ENCODE data around the gene CTSZ. TPM values are rescaled to one million over a fixed set of nuclear protein-coding genes. Genes with fewer than 3 reads are reported as not detected.

CTSZ gene
- 17.2 and 17.5 TPM in 2 replicates for total RNA-seq
- long read RNA-seq, partial matches to known transcripts = 0 of 1 reads
- long read RNA-seq, other reads (novel, unspliced or antisense) = 1 of 1 reads

DNA sequence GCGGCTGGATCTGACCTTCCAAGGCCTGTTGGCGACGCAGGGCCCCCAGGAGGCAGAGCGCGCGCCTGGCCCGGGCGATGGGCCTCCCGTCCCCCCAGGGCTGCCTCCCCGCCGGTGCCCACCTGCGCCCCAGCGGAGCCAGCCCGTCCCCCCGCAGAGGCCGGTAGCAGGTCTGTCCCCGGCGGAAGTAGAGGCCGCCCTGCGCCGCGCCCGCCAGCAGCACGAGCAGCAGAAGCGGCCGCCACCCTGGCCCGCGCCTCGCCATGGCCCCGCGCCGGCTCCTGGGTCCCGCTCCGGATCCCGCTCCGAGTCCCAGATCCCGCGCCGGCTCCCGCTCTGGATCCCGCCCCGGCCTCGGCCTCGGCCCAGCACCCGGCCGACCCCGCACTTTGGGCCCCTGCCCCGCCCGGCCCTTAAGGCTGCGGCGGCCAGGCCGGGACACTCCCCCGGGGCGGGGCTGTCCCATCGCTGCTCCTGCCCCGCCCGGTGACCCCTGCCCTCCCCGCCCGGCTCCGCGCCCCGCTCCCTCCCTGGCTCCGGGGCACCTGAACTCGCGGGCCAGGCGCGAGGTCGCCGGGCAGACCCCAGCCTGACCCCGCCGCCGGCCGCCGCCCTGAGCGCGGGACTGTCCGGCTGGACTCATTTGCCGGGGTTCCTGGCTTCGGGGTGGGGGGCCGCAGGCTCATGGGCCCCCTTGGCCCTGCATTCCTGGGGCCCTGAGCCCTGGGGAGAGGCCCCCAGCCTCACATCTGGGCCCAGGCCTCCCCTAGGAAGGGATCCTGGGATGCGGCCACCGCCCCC is at the start of gene CTSZ:
Gene CTSZ (minus strand): TSS at position 391 of the 801 bp plus-strand sequence. CDS start 126 bp downstream, at position 265.
- no peak for DNase-seq (ENCODE audit: extremely low spot score, unreplicated experiment)
- no peak for TF ChIP-seq CTCF (IDR thresholded peaks at IDR 0.05)
- peak within 1 kb of the TSS; percentile 52 for H3K27ac Mint-ChIP-seq (ENCODE audit: unreplicated experiment)
- H3K9me3 Mint-ChIP-seq (ENCODE audit: unreplicated experiment) = no peaks in the 10 kb centered on the region
- H3K27me3 Mint-ChIP-seq (ENCODE audit: unreplicated experiment) = no peaks in the 10 kb centered on the region
- H3K36me3 Mint-ChIP-seq (ENCODE audit: unreplicated experiment) = no peaks in the 10 kb centered on the region
- no peak within 1 kb of the TSS for H3K4me3 Mint-ChIP-seq (ENCODE audit: unreplicated experiment)
- peaks cover 23% of the 10 kb centered on the region for H3K4me1 Mint-ChIP-seq (ENCODE audit: unreplicated experiment)

GRCh38 chr20:59055302-59055701 is 48.2 kb upstream of the CTSZ start:
- no peak for DNase-seq (ENCODE audit: extremely low spot score, unreplicated experiment)
- no peaks in the 10 kb centered on the region for H3K36me3 Mint-ChIP-seq (ENCODE audit: unreplicated experiment)
- H3K27me3 Mint-ChIP-seq (ENCODE audit: unreplicated experiment) = peaks cover 26% of the 10 kb centered on the region
- peak; percentile 36 for TF ChIP-seq CTCF (IDR thresholded peaks at IDR 0.05)
- no peak overlapping the region for H3K4me3 Mint-ChIP-seq (ENCODE audit: unreplicated experiment)
- H3K4me1 Mint-ChIP-seq (ENCODE audit: unreplicated experiment) = no peaks in the 10 kb centered on the region
- H3K27ac Mint-ChIP-seq (ENCODE audit: unreplicated experiment) = no peak overlapping the region
- no peaks in the 10 kb centered on the region for H3K9me3 Mint-ChIP-seq (ENCODE audit: unreplicated experiment)

DNA sequence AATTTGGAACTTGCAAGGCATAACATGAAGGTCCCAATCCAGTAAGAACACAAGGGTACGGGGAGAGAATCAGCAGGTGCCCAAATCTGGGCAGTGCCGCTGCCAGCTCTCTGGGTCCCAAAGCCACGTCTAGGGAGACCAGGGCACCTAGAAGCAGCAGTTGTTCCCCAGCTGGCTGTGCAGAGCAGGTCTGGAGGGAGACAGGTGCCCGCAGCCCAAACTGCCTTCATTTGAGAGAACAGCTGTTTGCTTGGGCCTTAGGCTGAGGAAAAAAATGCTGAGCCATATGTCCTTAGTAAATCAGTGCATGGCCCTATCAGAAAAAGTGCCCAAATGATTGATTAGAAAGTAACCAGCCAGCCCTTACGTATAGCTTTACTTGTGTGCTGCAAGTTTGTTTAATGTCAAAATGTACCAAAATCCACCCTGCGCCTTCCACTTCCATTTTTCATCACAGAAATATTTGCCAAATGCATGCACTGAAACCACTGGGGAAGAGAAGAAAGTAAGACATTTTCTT is 44.7 kb upstream of the CTSZ start:
- Mint-ChIP-seq H3K27ac (ENCODE audit: unreplicated experiment) (no peak overlapping the region), H3K36me3 (ENCODE audit: unreplicated experiment) (no peaks in the 10 kb centered on the region), H3K27me3 (ENCODE audit: unreplicated experiment) (peaks cover 33% of the 10 kb centered on the region), H3K4me3 (ENCODE audit: unreplicated experiment) (no peak overlapping the region), H3K9me3 (ENCODE audit: unreplicated experiment) (no peaks in the 10 kb centered on the region), H3K4me1 (ENCODE audit: unreplicated experiment) (peaks cover 8% of the 10 kb centered on the region)
- TF ChIP-seq CTCF (IDR thresholded peaks at IDR 0.05) = no peak
- no peak for DNase-seq (ENCODE audit: extremely low spot score, unreplicated experiment)

GRCh38 chr20:59050437-59050836 is 43.4 kb upstream of the CTSZ start:
- peaks cover 8% of the 10 kb centered on the region for H3K4me1 Mint-ChIP-seq (ENCODE audit: unreplicated experiment)
- TF ChIP-seq CTCF (IDR thresholded peaks at IDR 0.05) = no peak
- no peak overlapping the region for H3K27ac Mint-ChIP-seq (ENCODE audit: unreplicated experiment)
- H3K36me3 Mint-ChIP-seq (ENCODE audit: unreplicated experiment) = no peaks in the 10 kb centered on the region
- H3K9me3 Mint-ChIP-seq (ENCODE audit: unreplicated experiment) = no peaks in the 10 kb centered on the region
- DNase-seq (ENCODE audit: extremely low spot score, unreplicated experiment) = no peak
- H3K4me3 Mint-ChIP-seq (ENCODE audit: unreplicated experiment) = no peak overlapping the region
- H3K27me3 Mint-ChIP-seq (ENCODE audit: unreplicated experiment) = peaks cover 30% of the 10 kb centered on the region

- no peak for TF ChIP-seq CTCF (IDR thresholded peaks at IDR 0.05)
- peaks cover 22% of the 10 kb centered on the region for H3K27me3 Mint-ChIP-seq (ENCODE audit: unreplicated experiment)
- H3K4me1 Mint-ChIP-seq (ENCODE audit: unreplicated experiment) = peaks cover 8% of the 10 kb centered on the region
- H3K36me3 Mint-ChIP-seq (ENCODE audit: unreplicated experiment) = no peaks in the 10 kb centered on the region
- no peak overlapping the region for H3K27ac Mint-ChIP-seq (ENCODE audit: unreplicated experiment)
- peak overlapping the region; percentile 23 for H3K4me3 Mint-ChIP-seq (ENCODE audit: unreplicated experiment)
- DNase-seq (ENCODE audit: extremely low spot score, unreplicated experiment) = no peak
- H3K9me3 Mint-ChIP-seq (ENCODE audit: unreplicated experiment) = no peaks in the 10 kb centered on the region
These were observed 41.6 kb upstream of the CTSZ start for GRCh38 chr20:59048681-59049030.
